A673 (cell line): ENCODE measurements around the gene RPUSD4.
"Not testable (repeated sequence)": the region's sequence is repeated elsewhere in the genome, so short reads cannot be mapped to it uniquely, and the experiment has no call there.

Experiments
- CTCF ChIP-seq: fragments of 300-800, 200-600 bp; sonication (generic); conservative IDR thresholded peaks from 2 replicates; pipeline ENCODE4 v1.5.1; 2017; ENCODE audit warnings: low read depth, mild to moderate bottlenecking, antibody characterized with exemption, low read length, moderate library complexity, mixed read lengths
- EZH2 ChIP-seq: fragments of 200-600 bp; sonication (generic); IDR thresholded peaks from 2 replicates; pipeline ENCODE4 v1.6.1; 2017; ENCODE audit warnings: borderline replicate concordance, low read depth, mild to moderate bottlenecking, mixed read lengths, antibody characterized with exemption, low read length; ENCODE audit not compliant: poor library complexity, severe bottlenecking

GRCh38 chr11:126255507-126255906, 44.1 kb upstream of the RPUSD4 start:
- TF ChIP-seq CTCF, EZH2: not testable (repeated sequence)
